ENCODE results near the gene ZNF468.

ZNF468 gene

GRCh38 chr19:52789440-52789839, 68.0 kb downstream of the ZNF468 start:
- H3K9me3 Mint-ChIP-seq = peaks cover 59% of the 10 kb centered on the region
- no peak overlapping the region for H3K4me3 Mint-ChIP-seq
- no peak overlapping the region for H3K27ac Mint-ChIP-seq
- H3K27me3 Mint-ChIP-seq (ENCODE audit: low read depth) = no peaks in the 10 kb centered on the region
- DNase-seq (ENCODE audit: low spot score) = no peak
- peaks cover 26% of the 10 kb centered on the region for H3K36me3 Mint-ChIP-seq (ENCODE audit: low read depth)
- peaks cover 15% of the 10 kb centered on the region for H3K4me1 Mint-ChIP-seq (ENCODE audit: low read depth)

All from T-helper 2 cell treated with Interferon-gamma antibody and Interleukin-4, amounts not matched to agents 5 μg/mL and 100 μg/mL, for 36 hours (primary cell).